Medulla oblongata (tissue), 1 donor: ENCODE measurements around the gene DCUN1D3.

ENCODE experiments used
- DNase-seq: peaks from one replicate; pipeline ENCODE4 v3.0.0-alpha.2; 2015; ENCODE audit errors: extremely low spot score

Gene DCUN1D3

DNA sequence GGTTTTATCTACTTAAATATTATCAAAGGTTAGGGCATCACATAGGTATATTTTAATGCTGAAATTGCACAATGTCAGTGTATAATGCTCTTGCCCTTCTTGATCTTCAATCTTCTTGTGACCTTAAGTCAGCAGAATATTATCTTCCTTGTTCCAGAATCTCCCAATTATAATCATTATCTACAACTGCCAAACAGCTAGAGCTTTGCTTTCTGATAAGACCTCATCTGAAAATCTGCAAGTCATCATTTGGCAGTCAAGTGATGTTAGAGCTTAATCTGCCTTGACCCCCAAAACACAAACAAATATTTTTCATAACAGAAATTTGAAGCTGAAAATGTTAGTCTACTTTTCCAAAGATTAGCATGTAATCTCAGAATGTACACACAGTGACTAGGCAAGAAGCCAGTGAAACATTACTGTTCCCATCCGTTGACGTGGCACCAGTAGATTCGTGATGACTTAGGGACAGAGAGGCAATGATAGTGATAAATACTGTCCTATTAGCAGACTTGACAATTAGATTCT, 74.1 kb downstream of the DCUN1D3 start:
- no peak for DNase-seq

DNA sequence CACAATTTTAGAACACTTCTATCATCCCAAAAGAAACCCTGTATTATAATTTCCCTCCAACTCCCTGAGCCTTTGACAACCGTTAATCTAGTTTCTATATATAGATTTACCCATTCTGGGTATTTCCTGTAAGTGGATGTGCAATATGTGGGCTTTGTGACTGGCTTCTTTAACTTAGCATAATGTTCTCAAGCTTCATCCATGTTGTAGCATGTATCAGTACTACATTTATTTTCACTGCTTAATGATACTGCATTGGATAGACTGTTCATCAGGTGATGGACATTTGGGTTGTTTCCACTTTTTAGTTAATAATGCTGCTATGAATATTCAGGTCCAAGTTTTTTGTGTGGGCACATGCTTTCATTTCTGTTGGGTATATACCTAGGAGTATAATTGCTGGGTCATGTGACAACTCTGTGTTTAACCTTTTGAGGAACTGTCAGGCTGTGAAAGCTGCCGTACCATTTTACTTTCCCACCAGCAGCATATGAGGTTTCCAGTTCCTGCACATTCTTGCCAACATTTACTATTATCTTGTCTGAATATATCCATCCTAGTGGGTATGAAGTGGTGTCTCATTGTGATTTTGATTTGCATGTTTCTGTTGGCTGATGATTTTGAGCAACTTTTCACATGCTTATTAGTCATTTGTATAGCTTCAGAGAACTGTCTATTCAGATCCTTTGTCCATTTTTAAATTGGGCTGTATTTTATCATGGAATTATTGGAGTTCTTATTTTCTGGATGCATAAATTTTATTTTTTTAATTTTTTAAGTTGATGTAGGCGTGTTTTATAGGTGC, 77.4 kb downstream of the DCUN1D3 start:
- DNase-seq: no peak

DNA sequence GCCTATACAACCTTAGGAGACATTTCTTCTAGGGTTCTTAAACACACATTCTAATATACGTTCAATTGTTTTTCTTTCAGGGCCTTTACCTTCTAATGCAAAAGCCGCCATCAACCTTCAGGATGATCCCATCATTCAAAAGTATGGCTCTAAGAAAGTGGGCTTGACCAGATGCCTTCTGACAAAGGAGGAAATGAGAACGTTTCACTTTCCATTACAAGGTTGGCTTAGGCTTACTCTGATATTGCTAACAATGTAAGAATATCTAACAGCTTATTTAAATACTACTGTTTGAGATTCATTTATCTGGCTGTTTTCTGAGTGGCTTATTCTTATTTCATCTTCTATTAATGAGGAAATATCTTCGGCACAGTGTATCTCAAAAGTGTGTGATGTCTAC, 78.5 kb downstream of the DCUN1D3 start:
- DNase-seq: no peak

DNA sequence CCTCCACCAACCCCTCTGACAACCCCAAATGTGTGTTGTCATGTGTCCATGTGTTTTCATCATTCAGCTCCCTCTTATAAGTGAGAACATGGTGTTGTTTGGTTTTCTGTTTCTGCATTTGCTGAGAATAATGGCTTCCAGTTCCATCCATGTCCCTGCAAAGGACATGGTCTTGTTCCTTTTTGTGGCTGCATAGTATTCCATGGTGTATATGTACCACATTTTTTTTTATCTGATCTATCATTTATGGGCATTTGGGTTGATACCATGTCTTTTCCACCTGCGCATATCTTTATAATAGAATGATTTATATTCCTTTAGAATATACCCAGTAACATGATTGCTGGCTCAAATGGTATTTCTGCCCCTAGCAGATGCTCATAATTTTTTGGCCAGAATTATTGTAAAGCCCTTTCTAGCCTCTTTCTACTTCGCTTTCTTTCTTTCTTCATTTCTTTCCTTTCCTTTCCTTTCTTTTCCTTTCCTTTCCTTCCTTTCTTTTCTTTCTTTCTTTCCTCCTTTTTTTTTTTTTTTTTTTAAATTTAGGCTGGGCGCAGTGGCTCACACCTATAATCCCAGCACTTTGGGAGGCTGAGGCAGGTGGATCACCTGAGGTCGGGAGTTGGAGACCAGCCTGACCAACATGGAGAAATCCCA, 81.1 kb downstream of the DCUN1D3 start:
- no peak for DNase-seq

DNA sequence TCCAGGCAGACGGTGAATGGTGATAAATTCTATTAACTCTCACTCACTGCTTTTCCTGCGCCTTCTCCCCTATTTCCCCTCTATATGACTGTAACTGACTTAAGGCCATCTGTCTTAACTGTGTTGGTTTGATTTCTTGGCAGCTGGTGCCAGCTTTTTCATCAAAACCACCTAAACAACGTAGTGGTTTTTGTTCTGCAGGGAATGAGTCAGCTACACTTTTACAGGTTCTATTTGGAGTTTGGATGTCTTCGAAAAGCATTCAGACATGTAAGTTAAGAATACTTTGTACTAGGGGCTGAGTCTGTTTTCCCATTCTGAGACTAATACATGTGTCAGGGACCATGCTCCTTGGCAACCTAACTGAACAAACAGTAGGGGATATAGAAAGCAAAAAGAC, 85.4 kb downstream of the DCUN1D3 start:
- DNase-seq: no peak

DNA sequence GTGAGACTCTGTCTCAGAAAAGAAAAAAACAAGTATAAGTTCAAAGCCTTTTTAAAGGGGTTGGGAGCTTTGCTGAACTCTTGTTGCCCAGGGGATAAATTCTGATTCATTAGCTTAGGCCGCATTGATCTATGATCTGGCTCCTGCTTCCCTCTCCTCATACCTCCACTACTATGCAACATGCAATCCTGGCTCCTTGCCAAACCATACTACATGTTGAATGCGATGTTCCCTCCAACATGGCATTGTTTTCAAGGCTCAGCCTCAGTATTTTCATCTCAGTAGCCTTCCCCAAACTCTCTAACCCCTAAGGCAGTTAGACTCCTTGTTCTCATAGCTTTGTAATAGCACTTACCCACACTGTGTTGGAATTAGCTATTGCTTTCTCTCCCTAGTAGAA, 87.6 kb downstream of the DCUN1D3 start:
- DNase-seq: no peak

DNA sequence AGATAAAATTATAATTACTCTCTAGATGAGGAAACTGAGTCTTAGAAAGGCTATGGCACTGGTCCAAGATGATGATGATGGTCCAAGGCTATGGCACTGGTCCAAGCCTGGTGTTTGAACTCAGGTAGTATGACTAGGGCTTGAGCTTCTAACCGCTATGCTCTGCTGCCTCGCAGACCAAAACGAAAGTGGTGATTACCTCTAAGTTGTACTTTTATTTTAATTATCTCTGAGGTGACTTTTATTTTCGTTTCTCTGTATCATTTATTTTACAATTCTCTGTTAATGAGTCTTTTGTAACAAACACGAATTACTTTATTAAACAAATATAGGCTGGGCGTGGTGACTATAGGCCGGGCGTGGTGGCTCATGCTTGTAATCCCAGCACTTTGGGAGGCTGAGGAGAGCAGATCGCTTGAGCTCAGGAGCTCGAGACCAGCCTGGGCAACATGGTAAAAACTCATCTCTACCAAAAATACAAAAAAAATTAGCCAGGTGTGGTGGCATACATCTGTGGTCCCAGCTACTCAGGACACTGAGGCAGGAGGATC, 88.2 kb downstream of the DCUN1D3 start:
- DNase-seq: no peak

DNA sequence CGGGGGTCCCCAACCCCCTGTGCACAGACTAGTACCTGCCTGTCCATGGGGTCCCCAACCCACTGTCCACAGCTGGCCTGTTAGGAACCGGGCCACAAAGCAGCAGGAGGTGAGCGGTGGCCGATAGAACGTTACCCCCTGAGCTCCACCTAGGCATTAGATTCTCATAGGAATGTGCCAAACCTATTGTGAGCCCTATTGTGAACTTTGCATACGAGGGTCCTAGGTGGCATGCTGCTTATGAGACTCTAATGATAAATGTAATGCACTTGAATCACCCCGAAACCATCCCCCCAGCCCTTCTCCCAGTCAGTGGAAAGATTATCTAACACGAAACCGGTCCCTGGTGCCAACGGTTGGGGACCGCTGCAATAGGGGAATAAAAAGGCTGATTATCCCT, 92.3 kb downstream of the DCUN1D3 start:
- no peak for DNase-seq

DNA sequence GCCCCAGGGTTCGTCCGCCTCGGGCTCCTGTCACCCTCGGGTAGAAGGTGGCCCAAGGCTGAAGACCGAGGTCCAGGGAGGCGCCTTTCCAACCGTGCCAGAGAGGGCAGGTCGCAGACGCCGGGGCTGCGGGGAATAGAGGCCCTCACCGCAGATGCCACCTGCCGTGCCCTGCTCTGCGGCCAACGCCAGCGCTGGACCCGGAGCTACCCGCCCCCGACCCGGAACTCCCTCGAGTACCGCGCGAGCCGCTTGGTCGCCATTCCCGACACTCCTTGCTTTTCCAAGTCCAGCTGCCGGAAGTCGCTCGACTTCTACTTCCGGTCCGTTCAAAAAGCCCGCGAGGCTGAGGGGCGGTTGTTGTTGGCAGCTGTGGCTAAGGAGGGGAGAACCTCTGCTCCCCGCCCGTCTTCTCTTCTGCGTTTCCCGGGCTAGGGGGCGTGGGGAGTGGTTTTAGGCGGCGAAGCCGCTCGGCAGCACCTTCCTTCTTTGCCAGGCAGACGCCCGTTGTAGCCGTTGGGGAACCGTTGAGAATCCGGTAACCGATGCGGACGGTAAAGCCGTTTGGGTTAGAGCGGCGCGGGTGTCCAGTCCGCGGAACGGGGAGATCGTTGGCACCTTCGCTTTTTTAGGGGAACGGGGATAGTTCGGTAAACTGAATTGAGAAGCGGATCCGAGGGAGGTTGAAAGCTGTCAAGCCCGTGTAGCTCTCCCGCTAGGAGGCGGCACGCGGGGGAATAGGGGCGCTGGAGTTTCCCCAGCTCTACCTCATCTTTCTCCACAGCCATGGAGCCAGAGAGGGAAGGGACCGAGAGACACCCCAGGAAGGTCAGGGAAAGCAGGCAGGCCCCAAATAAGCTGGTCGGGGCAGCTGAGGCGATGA, 93.7 kb downstream of the DCUN1D3 start, which contains the start of the genes ERI2 and REXO5:
TSS of gene ERI2 (minus strand) at position 305 of the 883 bp plus-strand sequence. CDS start at position 263, 42 bp downstream.
TSS of gene REXO5 (plus strand) at position 360 of the 883 bp plus-strand sequence. CDS start at position 787, 427 bp downstream.
- peak; percentile 94 for DNase-seq

DNA sequence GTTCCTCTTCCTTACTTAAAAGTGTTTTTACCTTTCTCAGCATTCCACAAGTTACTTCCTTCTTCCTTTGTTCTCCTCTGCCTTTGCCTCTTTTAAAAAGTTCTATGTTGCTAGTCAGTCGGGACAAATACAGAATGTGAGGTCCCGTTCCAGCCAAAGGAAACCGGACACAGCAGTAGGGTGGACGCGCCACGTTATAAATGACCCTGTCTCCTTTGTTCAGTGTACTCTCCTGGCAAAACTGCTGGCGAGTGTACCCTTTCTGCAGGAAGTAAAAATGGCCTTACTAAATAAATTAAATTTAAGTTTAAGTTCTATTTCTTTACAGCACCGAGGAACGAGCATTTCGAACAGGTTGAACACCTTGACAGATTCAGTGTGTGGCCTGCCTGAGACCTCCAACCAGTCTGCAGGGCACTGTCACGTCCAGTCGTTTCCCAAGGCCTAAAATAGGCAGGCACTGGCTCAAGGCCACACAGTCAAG, 94.4 kb downstream of the DCUN1D3 start:
- DNase-seq: peak; percentile 2
